Endothelial cell of hepatic sinusoid (primary cell): Measurements from ENCODE around the gene PTPRU.
"Not testable (repeated sequence)": the region's sequence is repeated elsewhere in the genome, so short reads cannot be mapped to it uniquely, and the experiment has no call there.

ENCODE experiments used
- in situ Hi-C: cut with HindIII; loops from 2 replicates; pipeline ENCODE4 v1.10.0; 2017; ENCODE audit warnings: low sequenced_read_pairs

The PTPRU gene

GRCh38 chr1:29282924-29283803 is 46.8 kb downstream of the PTPRU start:
- in situ Hi-C loops: no loop called here

- in situ Hi-C loops: no loop called here
Observed at GRCh38 chr1:29283804-29284195, 47.5 kb downstream of the PTPRU start.

- in situ Hi-C loops: no loop called here
Observed at GRCh38 chr1:29284286-29284960, 48.1 kb downstream of the PTPRU start.

- in situ Hi-C loops: no loop called here
Observed at GRCh38 chr1:29284961-29285560, 48.7 kb downstream of the PTPRU start.

GRCh38 chr1:29285771-29286170 is 49.4 kb downstream of the PTPRU start:
- in situ Hi-C loops: no loop called here

GRCh38 chr1:29286194-29286767 is 50.0 kb downstream of the PTPRU start:
- in situ Hi-C loops: no loop called here

- in situ Hi-C loops: no loop called here
Observed at GRCh38 chr1:29289493-29289892, 53.2 kb downstream of the PTPRU start.

GRCh38 chr1:29290414-29290985 is 54.2 kb downstream of the PTPRU start:
- in situ Hi-C loops: no loop called here

GRCh38 chr1:29291756-29292155 is 55.4 kb downstream of the PTPRU start:
- in situ Hi-C loops: no loop called here

- in situ Hi-C loops: no loop called here
Observed at GRCh38 chr1:29292344-29292743, 56.0 kb downstream of the PTPRU start.

GRCh38 chr1:29297450-29297849 is 61.1 kb downstream of the PTPRU start:
- in situ Hi-C loops: no loop called here

- in situ Hi-C loops: no loop called here
Observed at GRCh38 chr1:29298246-29298645, 61.9 kb downstream of the PTPRU start.

GRCh38 chr1:29299446-29299845 is 63.1 kb downstream of the PTPRU start:
- in situ Hi-C loops: no loop called here

- in situ Hi-C loops: not testable (repeated sequence)
Observed at GRCh38 chr1:29301732-29302131, 65.4 kb downstream of the PTPRU start.

- in situ Hi-C loops: no loop called here
Observed at GRCh38 chr1:29303201-29304024, 67.1 kb downstream of the PTPRU start.

- in situ Hi-C loops: no loop called here
Observed at GRCh38 chr1:29304025-29304684, 67.8 kb downstream of the PTPRU start.

GRCh38 chr1:29305943-29306342 is 69.6 kb downstream of the PTPRU start:
- in situ Hi-C loops: no loop called here

- in situ Hi-C loops: no loop called here
Observed at GRCh38 chr1:29306471-29307140, 70.3 kb downstream of the PTPRU start.

GRCh38 chr1:29309075-29309474 is 72.8 kb downstream of the PTPRU start:
- in situ Hi-C loops: no loop called here
